MM.1S (cell line): ENCODE data around the gene EPHA3.

Source experiments
- DNase-seq: peaks from one replicate; pipeline ENCODE4 v3.0.0-alpha.2; 2015
- H2AFZ ChIP-seq: fragments of 300-600 bp; sonication (generic); 2 replicates; pipeline ENCODE4 v1.6.0; 2016; ENCODE audit warnings: antibody characterized with exemption, low read length
- H3F3A ChIP-seq: fragments of 300-600 bp; sonication (generic); 2 replicates; pipeline ENCODE4 v1.6.1; 2016; ENCODE audit warnings: mild to moderate bottlenecking, antibody characterized with exemption, low read length, moderate library complexity, mixed read lengths; ENCODE audit not compliant: insufficient read depth
- H3K27ac ChIP-seq: fragments of 300-600 bp; sonication (generic); 2 replicates; pipeline ENCODE4 v1.5.1; 2016; ENCODE audit warnings: mild to moderate bottlenecking, low read length
- H3K27me3 ChIP-seq: fragments of 300-600 bp; sonication (generic); replicated peaks from 2 replicates; pipeline ENCODE4 v1.6.0; 2016; ENCODE audit warnings: low read length; ENCODE audit not compliant: insufficient read depth
- H3K36me3 ChIP-seq: fragments of 300-600 bp; sonication (generic); replicated peaks from 2 replicates; pipeline ENCODE4 v1.6.1; 2016; ENCODE audit warnings: mild to moderate bottlenecking, low read length, mixed read lengths; ENCODE audit not compliant: insufficient read depth
- H3K4me1 ChIP-seq: fragments of 300-600 bp; sonication (generic); 2 replicates; pipeline ENCODE4 v1.6.1; 2016; ENCODE audit warnings: low read length, mixed read lengths
- H3K4me2 ChIP-seq: fragments of 300-600 bp; sonication (generic); 2 replicates; pipeline ENCODE4 v1.6.0; 2016; ENCODE audit warnings: low read depth, low read length
- H3K4me3 ChIP-seq: fragments of 300-600 bp; sonication (generic); 2 replicates; pipeline ENCODE4 v1.5.1; 2016; ENCODE audit warnings: low read length, mixed read lengths
- H3K79me2 ChIP-seq: fragments of 300-600 bp; sonication (generic); 2 replicates; pipeline ENCODE4 v1.6.1; 2016; ENCODE audit warnings: mixed run types, low read length, mixed read lengths
- H3K9ac ChIP-seq: fragments of 300-600 bp; sonication (generic); 2 replicates; pipeline ENCODE4 v1.6.1; 2016; ENCODE audit warnings: low read length, mixed read lengths
- H3K9me2 ChIP-seq: fragments of 300-600 bp; sonication (generic); replicated peaks from 2 replicates; pipeline ENCODE4 v1.6.1; 2016; ENCODE audit warnings: mild to moderate bottlenecking, low read length, mixed read lengths; ENCODE audit not compliant: insufficient read depth
- H3K9me3 ChIP-seq: fragments of 300-600 bp; sonication (generic); replicated peaks from 2 replicates; pipeline ENCODE4 v1.6.1; 2016; ENCODE audit warnings: mild to moderate bottlenecking, low read length, mixed read lengths; ENCODE audit not compliant: insufficient read depth
- H4K20me1 ChIP-seq: fragments of 300-600 bp; sonication (generic); 2 replicates; pipeline ENCODE4 v1.6.1; 2016; ENCODE audit warnings: mild to moderate bottlenecking, low read length, moderate library complexity, mixed read lengths; ENCODE audit not compliant: insufficient read depth
- EZH2 ChIP-seq: fragments of 300-600 bp; sonication (generic); optimal IDR thresholded peaks from 2 replicates; pipeline ENCODE3; 2017; ENCODE audit warnings: low read depth, mild to moderate bottlenecking, antibody characterized with exemption, low read length, mixed read lengths
- EZH2phosphoT487 ChIP-seq: fragments of 300-600 bp; sonication (generic); IDR thresholded peaks from 2 replicates; pipeline ENCODE4 v1.6.1; 2018; ENCODE audit warnings: antibody characterized with exemption, low read length
- TF ChIP-seq, protein P1 (sequence below): fragments of 300-600 bp; sonication (generic); IDR thresholded peaks from 2 replicates; pipeline ENCODE4 v1.5.1; 2016; ENCODE audit warnings: antibody characterized with exemption, low read length, mixed read lengths

EPHA3 gene

DNA sequence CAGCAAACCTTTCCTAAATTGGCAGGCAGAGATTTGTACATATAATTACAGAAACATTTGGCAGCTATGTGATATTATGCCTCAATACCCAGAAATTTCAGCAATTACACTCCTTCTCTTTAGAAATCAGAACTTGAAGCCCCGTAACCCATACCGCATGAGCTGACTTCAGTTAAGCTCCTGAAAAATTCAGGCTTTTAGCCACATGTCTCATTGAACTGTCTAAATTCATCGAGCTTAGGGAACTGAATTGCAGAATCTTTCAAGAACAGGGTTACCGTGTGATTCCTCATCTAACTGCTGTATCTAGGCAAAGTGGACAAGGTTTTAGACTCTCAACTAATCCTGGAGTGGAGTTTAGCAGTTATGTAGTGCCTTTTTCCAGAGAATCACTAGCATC, 333.0 kb downstream of the EPHA3 start:
- H3K36me3 ChIP-seq, result no peaks in the 10 kb centered on the region
- H3K9ac ChIP-seq, result no peak overlapping the region
- no peaks in the 10 kb centered on the region for H3K27me3 ChIP-seq
- no peak overlapping the region for H3K27ac ChIP-seq
- H4K20me1 ChIP-seq, result no peaks in the 10 kb centered on the region
- no peaks in the 10 kb centered on the region for H3F3A ChIP-seq
- H3K79me2 ChIP-seq, result no peaks in the 10 kb centered on the region
- H3K4me3 ChIP-seq, result no peak overlapping the region
- H3K4me1 ChIP-seq, result no peaks in the 10 kb centered on the region
- no peaks in the 10 kb centered on the region for H3K9me3 ChIP-seq
- H3K4me2 ChIP-seq, result no peak overlapping the region
- H3K9me2 ChIP-seq, result no peaks in the 10 kb centered on the region
- H2AFZ ChIP-seq, result no peak overlapping the region
- no peak for DNase-seq
- TF ChIP-seq, protein P1, sequence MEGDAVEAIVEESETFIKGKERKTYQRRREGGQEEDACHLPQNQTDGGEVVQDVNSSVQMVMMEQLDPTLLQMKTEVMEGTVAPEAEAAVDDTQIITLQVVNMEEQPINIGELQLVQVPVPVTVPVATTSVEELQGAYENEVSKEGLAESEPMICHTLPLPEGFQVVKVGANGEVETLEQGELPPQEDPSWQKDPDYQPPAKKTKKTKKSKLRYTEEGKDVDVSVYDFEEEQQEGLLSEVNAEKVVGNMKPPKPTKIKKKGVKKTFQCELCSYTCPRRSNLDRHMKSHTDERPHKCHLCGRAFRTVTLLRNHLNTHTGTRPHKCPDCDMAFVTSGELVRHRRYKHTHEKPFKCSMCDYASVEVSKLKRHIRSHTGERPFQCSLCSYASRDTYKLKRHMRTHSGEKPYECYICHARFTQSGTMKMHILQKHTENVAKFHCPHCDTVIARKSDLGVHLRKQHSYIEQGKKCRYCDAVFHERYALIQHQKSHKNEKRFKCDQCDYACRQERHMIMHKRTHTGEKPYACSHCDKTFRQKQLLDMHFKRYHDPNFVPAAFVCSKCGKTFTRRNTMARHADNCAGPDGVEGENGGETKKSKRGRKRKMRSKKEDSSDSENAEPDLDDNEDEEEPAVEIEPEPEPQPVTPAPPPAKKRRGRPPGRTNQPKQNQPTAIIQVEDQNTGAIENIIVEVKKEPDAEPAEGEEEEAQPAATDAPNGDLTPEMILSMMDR, result no peak
- TF ChIP-seq EZH2 (no peak), EZH2phosphoT487 (no peak)

- Histone ChIP-seq H3K4me2 (no peak overlapping the region), H3K27ac (no peak overlapping the region), H3K9me3 (no peaks in the 10 kb centered on the region), H3F3A (no peaks in the 10 kb centered on the region), H3K36me3 (no peaks in the 10 kb centered on the region), H3K4me1 (no peaks in the 10 kb centered on the region), H3K9me2 (no peaks in the 10 kb centered on the region), H3K9ac (no peak overlapping the region), H3K27me3 (no peaks in the 10 kb centered on the region), H2AFZ (no peak overlapping the region), H3K79me2 (no peaks in the 10 kb centered on the region), H4K20me1 (no peaks in the 10 kb centered on the region), H3K4me3 (no peak overlapping the region)
- DNase-seq, result no peak
- no peak for TF ChIP-seq EZH2phosphoT487
- no peak for TF ChIP-seq EZH2
- TF ChIP-seq, protein P1, result no peak
Measured at GRCh38 chr3:89441141-89441540, 333.7 kb downstream of the EPHA3 start.

- H3K9me2 ChIP-seq, result no peaks in the 10 kb centered on the region
Measured at GRCh38 chr3:89446593-89446992, 339.2 kb downstream of the EPHA3 start.

More at GRCh38 chr3:89446593-89446992, 339.2 kb downstream of the EPHA3 start:
- H4K20me1 ChIP-seq, result no peaks in the 10 kb centered on the region
- H3K4me2 ChIP-seq, result no peak overlapping the region
- H3K9ac ChIP-seq, result no peak overlapping the region
- H3K79me2 ChIP-seq, result no peaks in the 10 kb centered on the region
- H3K4me3 ChIP-seq, result no peak overlapping the region
- H3K9me3 ChIP-seq, result no peaks in the 10 kb centered on the region
- no peaks in the 10 kb centered on the region for H3K27me3 ChIP-seq
- H3F3A ChIP-seq, result no peaks in the 10 kb centered on the region
- DNase-seq, result no peak
- no peak overlapping the region for H2AFZ ChIP-seq
- TF ChIP-seq EZH2 (no peak), EZH2phosphoT487 (no peak)
- TF ChIP-seq, protein P1, result no peak
- no peaks in the 10 kb centered on the region for H3K36me3 ChIP-seq
- H3K27ac ChIP-seq, result no peak overlapping the region
- H3K4me1 ChIP-seq, result no peaks in the 10 kb centered on the region
